CD14-positive monocyte (primary cell): ENCODE measurements around the gene UCHL1. TPM values are rescaled to one million over a fixed set of nuclear protein-coding genes. Genes with fewer than 3 reads are reported as not detected.
A peak's percentile ranks its signal among the peaks of the same experiment; 100 is the strongest.

Experiments
- DNase-seq, 3 donors: peaks; one replicate each; pipeline ENCODE4 v3.0.0-alpha.2; 2011 to 2022
- H2AFZ ChIP-seq: 2 replicates; pipeline ENCODE4 v1.6.0; 2012; ENCODE audit warnings: mild to moderate bottlenecking, low read depth, low read length, inconsistent platforms; ENCODE audit not compliant: insufficient read depth, poor library complexity, severe bottlenecking
- H3K27ac ChIP-seq, 2 donors: 1 replicate in 1 of 2; 2 replicates in 1 of 2; pipeline ENCODE4 v1.5.1; 2012 to 2013; ENCODE audit warnings: low read length in 2 of 2, control low read depth in 1 of 2, inconsistent platforms in 1 of 2, low read depth in 1 of 2, mild to moderate bottlenecking in 1 of 2
- H3K27me3 ChIP-seq, 2 donors: one replicate each; pipeline versions ENCODE4 v1.6.0 to v1.6.1; 2011 to 2013; ENCODE audit warnings: low read length in 2 of 2; ENCODE audit not compliant: control insufficient read depth in 2 of 2, insufficient read depth in 2 of 2
- H3K36me3 ChIP-seq, 2 donors: replicated peaks in 1 of 2; 1 replicate in 1 of 2; 2 replicates in 1 of 2; pipeline versions ENCODE4 v1.5.1 to v1.6.1; 2012 to 2013; ENCODE audit warnings: low read length in 2 of 2, control low read depth in 1 of 2, inconsistent platforms in 1 of 2, mild to moderate bottlenecking in 1 of 2; ENCODE audit not compliant: insufficient read depth in 2 of 2, control insufficient read depth in 1 of 2
- H3K4me1 ChIP-seq, 2 donors: 1 replicate in 1 of 2; 2 replicates in 1 of 2; pipeline versions ENCODE4 v1.5.1 to v1.6.1; 2012 to 2013; ENCODE audit warnings: low read length in 2 of 2, control low read depth in 1 of 2, inconsistent platforms in 1 of 2, mild to moderate bottlenecking in 1 of 2, moderate library complexity in 1 of 2; ENCODE audit not compliant: insufficient read depth in 2 of 2, control insufficient read depth in 1 of 2
- H3K4me2 ChIP-seq: replicated peaks from 2 replicates; pipeline ENCODE3; 2012; ENCODE audit warnings: low read length, moderate library complexity, mild to moderate bottlenecking; ENCODE audit not compliant: poor library complexity, severe bottlenecking; ENCODE audit errors: extremely low read depth
- H3K4me3 ChIP-seq, 3 experiments: fragments of 200-600 bp in 1 of 3; sonication (generic) in 1 of 3; replicated peaks in 1 of 3; 1 replicate in 2 of 3; 2 replicates in 1 of 3; pipeline ENCODE4 v1.5.1; 2011 to 2013; ENCODE audit warnings: low read length in 3 of 3, mild to moderate bottlenecking in 3 of 3, control low read depth in 2 of 3, low read depth in 2 of 3, inconsistent platforms in 1 of 3, moderate library complexity in 1 of 3
- H3K79me2 ChIP-seq: 2 replicates; pipeline ENCODE4 v1.6.0; 2012; ENCODE audit warnings: mild to moderate bottlenecking, control low read depth, inconsistent platforms, low read length, moderate library complexity; ENCODE audit not compliant: insufficient read depth
- H3K9ac ChIP-seq: 2 replicates; pipeline ENCODE4 v1.6.0; 2017; ENCODE audit warnings: low read length, mild to moderate bottlenecking; ENCODE audit not compliant: insufficient read depth, poor library complexity, severe bottlenecking
- H3K9me3 ChIP-seq, 2 donors: replicated peaks in 1 of 2; 1 replicate in 1 of 2; 2 replicates in 1 of 2; pipeline versions ENCODE4 v1.5.1 to v1.6.1; 2012 to 2013; ENCODE audit warnings: low read length in 2 of 2, control low read depth in 1 of 2; ENCODE audit not compliant: control insufficient read depth in 1 of 2, insufficient read depth in 1 of 2
- H4K20me1 ChIP-seq: 2 replicates; pipeline ENCODE4 v1.6.0; 2012; ENCODE audit warnings: mild to moderate bottlenecking, low read length, control low read depth, moderate library complexity; ENCODE audit not compliant: insufficient read depth
- H3K27ac Mint-ChIP-seq, 7 donors: one replicate each; pipeline ENCODE4 v1.8.0; 2020; ENCODE audit warnings: mild to moderate bottlenecking in 7 of 7, mixed read lengths in 7 of 7, moderate library complexity in 6 of 7, inconsistent platforms in 2 of 7
- H3K27me3 Mint-ChIP-seq, 3 donors: one replicate each; pipeline ENCODE4 v1.8.0; 2021 to 2022; ENCODE audit warnings: low read depth in 3 of 3, mild to moderate bottlenecking in 3 of 3, mixed read lengths in 3 of 3, moderate library complexity in 3 of 3, inconsistent platforms in 1 of 3
- H3K36me3 Mint-ChIP-seq, 2 donors: one replicate each; pipeline ENCODE4 v1.8.0; 2020; ENCODE audit warnings: mixed read lengths in 2 of 2, inconsistent platforms in 1 of 2, mild to moderate bottlenecking in 1 of 2
- H3K4me1 Mint-ChIP-seq: one replicate; pipeline ENCODE4 v1.8.0; 2020; ENCODE audit warnings: mild to moderate bottlenecking, mixed read lengths
- H3K4me3 Mint-ChIP-seq, 2 donors: one replicate each; pipeline ENCODE4 v1.8.0; 2020; ENCODE audit warnings: mild to moderate bottlenecking in 2 of 2, mixed read lengths in 2 of 2, moderate library complexity in 1 of 2
- H3K9me3 Mint-ChIP-seq, 7 donors: one replicate each; pipeline ENCODE4 v1.8.0; 2020 to 2022; ENCODE audit warnings: mixed read lengths in 7 of 7, mild to moderate bottlenecking in 6 of 7, moderate library complexity in 6 of 7, inconsistent platforms in 2 of 7
- CTCF ChIP-seq: fragments of 200-600 bp; IDR thresholded peaks from one replicate; pipeline ENCODE4 v1.8.0; 2022; ENCODE audit warnings: antibody characterized with exemption, mild to moderate bottlenecking
- WGBS: methylation state at CpG from one replicate; pipeline ENCODE4 v1.1.5; 2013; ENCODE audit warnings: missing lambda C conversion rate; ENCODE audit not compliant: insufficient coverage; 5-methylcytosine and 5-hydroxymethylcytosine counted together
- intact Hi-C, 2 donors: fragments of 100-400 bp; cut with micrococcal nuclease; formaldehyde crosslinking; loops; one replicate each; pipeline versions ENCODE4 v1.15.0 to v1.15.1; 2023
- polyA plus RNA-seq, 3 donors: library from polyadenylated mRNA; depleted of rRNA in 1 of 3; unstranded in 2 of 3; stranded (reverse) in 1 of 3; fragments of 300-500 nt in 2 of 3; fragments of >200 nt in 1 of 3; fragmentation: Illumina TruSeq in 2 of 3; gene quantifications; 1 replicate in 2 of 3; 2 replicates in 1 of 3; pipeline ENCODE4 v1.2.3, GENCODE V29; 2012 to 2021

Gene UCHL1
- polyA plus RNA-seq, 3 donors, result not detected

- Mint-ChIP-seq H3K4me3 (no peak overlapping the region), H3K4me1 (no peaks in the 10 kb centered on the region), H3K27ac (no peak overlapping the region), H3K9me3 (peaks cover 0 to 4% (median 0%) of the 10 kb centered on the region in 7 donors), H3K27me3 (peaks cover 1 to 5% (median 2%) of the 10 kb centered on the region in 3 donors), H3K36me3 (no peaks in the 10 kb centered on the region)
- no peaks in the 10 kb centered on the region for H3K79me2 ChIP-seq
- no peak overlapping the region for H3K4me2 ChIP-seq
- H3K9me3 ChIP-seq, result no peaks in the 10 kb centered on the region
- no peaks in the 10 kb centered on the region for H3K27me3 ChIP-seq
- no peak overlapping the region for H3K4me3 ChIP-seq
- no peaks in the 10 kb centered on the region for H4K20me1 ChIP-seq
- no peaks in the 10 kb centered on the region for H3K4me1 ChIP-seq
- TF ChIP-seq CTCF, result no peak
- H2AFZ ChIP-seq, result no peak overlapping the region
- intact Hi-C loops, result loop anchor here in 1 of 2 donors (5.0 kb wide), 1 partner anchor 600 kb away; no protein-coding TSS in a partner anchor
- no peak for DNase-seq
- no peak overlapping the region for H3K27ac ChIP-seq
- no peaks in the 10 kb centered on the region for H3K36me3 ChIP-seq
- no CpG with 5 or more reads among the region's 1 CpG for WGBS
- no peak overlapping the region for H3K9ac ChIP-seq
These were observed 25.6 kb downstream of the UCHL1 start for GRCh38 chr4:41282366-41282765.

- DNase-seq, result no peak
- no peaks in the 10 kb centered on the region for H4K20me1 ChIP-seq
- no peak overlapping the region for H2AFZ ChIP-seq
- H3K9ac ChIP-seq, result no peak overlapping the region
- H3K9me3 ChIP-seq, result peaks cover 0 to 5% of the 10 kb centered on the region in 2 donors
- TF ChIP-seq CTCF, result no peak
- H3K27me3 ChIP-seq, result no peaks in the 10 kb centered on the region
- Mint-ChIP-seq H3K27ac (peak overlapping the region in 1 of 7 donors; percentile 53), H3K27me3 (peaks cover 0 to 3% (median 2%) of the 10 kb centered on the region in 3 donors), H3K36me3 (no peaks in the 10 kb centered on the region), H3K9me3 (peaks cover 0 to 8% (median 4%) of the 10 kb centered on the region in 7 donors), H3K4me3 (no peak overlapping the region), H3K4me1 (no peaks in the 10 kb centered on the region)
- no peak overlapping the region for H3K4me2 ChIP-seq
- intact Hi-C loops, result no loop called here
- H3K27ac ChIP-seq, result no peak overlapping the region
- no peaks in the 10 kb centered on the region for H3K79me2 ChIP-seq
- no peaks in the 10 kb centered on the region for H3K4me1 ChIP-seq
- no peaks in the 10 kb centered on the region for H3K36me3 ChIP-seq
- H3K4me3 ChIP-seq, result no peak overlapping the region
- whole genome bisulfite sequencing, result 100% methylated on average over 5 of the region's 6 CpGs
These were observed 28.6 kb downstream of the UCHL1 start for GRCh38 chr4:41285202-41285863.
